ENCODE measurements around the gene ARMC2. TPM values are rescaled to one million over a fixed set of nuclear protein-coding genes. Genes with fewer than 3 reads are reported as not detected.
"Not testable (repeated sequence)": the region's sequence is repeated elsewhere in the genome, so short reads cannot be mapped to it uniquely, and the experiment has no call there.

Gene ARMC2
- 10 to 100 TPM in 2 of 3 donors, 1 to 10 TPM in 1; 8.4 to 13.6 (median 10.9) TPM for polyA plus RNA-seq (ENCODE audit: insufficient read length in 3 of 3)

DNA sequence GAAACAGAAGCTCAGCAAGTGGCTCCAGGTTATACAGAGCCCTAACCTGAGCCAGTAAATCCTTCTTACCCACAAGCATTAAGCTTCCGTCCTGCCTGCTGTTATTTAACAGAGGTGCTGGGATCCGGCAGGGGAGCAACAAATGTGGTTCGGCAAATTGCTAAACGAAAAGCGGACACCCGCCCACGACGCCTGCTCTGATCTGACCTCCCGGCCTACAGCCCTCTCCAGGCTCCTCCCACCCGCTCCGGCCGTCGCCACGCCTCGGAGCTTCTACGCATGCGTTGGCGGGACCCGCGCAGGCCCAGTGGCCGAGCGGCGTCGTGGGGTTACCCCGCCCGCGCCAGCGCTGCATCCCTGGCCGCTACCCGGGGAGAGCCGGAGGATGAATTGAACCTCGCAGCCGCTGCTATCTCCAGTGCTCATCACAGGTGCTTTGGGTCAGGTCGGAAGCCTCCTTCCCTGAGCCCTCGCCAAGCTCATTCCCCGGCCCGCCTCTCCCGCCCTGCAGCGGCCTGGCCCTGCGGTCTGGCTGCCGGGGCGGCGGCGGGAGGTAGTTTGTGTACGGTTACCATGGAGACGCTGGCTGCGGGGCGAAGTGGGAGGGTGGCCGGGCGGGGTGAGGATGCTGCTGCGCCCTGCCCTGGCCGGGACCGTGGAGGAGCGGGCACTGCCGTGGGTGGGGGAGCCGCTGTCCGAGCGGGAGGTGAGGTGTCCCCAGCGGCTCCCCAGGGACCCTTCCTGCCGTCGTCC is at the start of gene ARMC2:
ARMC2 (plus strand) TSS at position 307 of the 753 bp plus-strand sequence. CDS start 5,846 bp downstream, outside the sequence.
- peak; percentile 77 to 81 (median 79) for DNase-seq (ENCODE audit: low read depth in 3 of 3, low spot score in 2 of 3)

- no peak for DNase-seq (ENCODE audit: low read depth in 3 of 3, low spot score in 2 of 3)
These were observed 49.4 kb upstream of the ARMC2 start for GRCh38 chr6:108798670-108799353.

DNA sequence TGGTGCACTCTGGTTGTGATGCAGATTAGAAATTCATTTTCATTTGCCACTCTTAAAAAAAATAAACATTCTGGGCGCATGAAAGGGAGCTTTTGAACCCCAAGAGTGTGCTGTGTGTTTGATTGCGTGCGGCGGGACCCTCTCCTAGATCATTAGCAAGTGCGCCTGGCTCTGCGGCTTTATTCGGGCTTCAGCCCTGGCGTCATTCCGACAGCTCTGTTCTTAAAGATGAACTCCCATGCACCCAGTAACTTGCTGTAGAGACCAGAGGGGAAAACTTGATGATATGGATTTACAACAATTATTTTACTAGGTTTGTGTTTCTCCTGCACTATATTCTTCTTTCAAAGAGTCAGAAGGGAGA is 48.9 kb upstream of the ARMC2 start:
- DNase-seq (ENCODE audit: low read depth in 3 of 3, low spot score in 2 of 3): no peak

GRCh38 chr6:108799791-108800190 is 48.4 kb upstream of the ARMC2 start:
- DNase-seq (ENCODE audit: low read depth in 3 of 3, low spot score in 2 of 3): no peak

- no peak for DNase-seq (ENCODE audit: low read depth in 3 of 3, low spot score in 2 of 3)
These were observed 47.8 kb upstream of the ARMC2 start for GRCh38 chr6:108800427-108800864.

DNA sequence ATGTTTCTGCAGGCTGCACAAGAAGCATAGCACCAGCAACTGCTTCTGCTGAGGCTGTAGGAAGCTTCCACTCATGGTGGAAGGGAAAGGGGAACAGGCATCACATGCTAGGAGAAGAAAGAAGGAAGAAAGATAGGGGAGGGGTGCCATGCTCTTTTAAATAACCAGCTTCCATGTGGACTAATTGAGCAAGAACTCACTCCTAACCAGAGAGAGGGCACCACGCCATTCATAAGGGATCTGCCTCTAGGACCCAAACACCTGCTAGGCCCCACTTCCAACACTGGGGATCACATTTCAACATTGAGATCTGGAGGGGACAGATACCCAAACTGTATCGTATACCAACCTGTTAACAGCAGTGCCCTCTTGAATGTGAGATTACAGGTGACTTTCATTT is 46.9 kb upstream of the ARMC2 start:
- DNase-seq (ENCODE audit: low read depth in 3 of 3, low spot score in 2 of 3): no peak

- DNase-seq (ENCODE audit: low read depth in 3 of 3, low spot score in 2 of 3): no peak
These were observed 44.2 kb upstream of the ARMC2 start for GRCh38 chr6:108803982-108804490.

DNA sequence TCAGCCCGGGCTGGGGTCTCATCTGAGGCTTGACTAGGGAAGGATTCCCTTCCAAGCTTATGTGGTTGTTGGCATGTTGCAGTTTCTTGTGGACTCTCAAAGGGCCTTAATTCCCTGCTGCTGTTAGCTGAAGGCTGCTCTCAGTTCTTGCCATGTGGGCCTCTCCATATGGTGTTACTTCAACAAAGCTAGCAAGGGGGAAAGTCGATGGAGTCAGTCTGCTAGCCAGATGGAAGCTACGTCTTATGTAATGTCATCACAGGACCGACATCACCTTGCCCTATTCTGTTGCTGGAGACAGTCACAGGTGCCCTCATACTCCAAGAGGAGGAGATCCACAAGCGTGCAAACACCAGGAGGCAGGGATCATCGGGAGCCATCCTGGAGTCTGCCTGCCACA is 43.3 kb upstream of the ARMC2 start:
- DNase-seq (ENCODE audit: low read depth in 3 of 3, low spot score in 2 of 3): no peak

- no peak for DNase-seq (ENCODE audit: low read depth in 3 of 3, low spot score in 2 of 3)
These were observed 42.5 kb upstream of the ARMC2 start for GRCh38 chr6:108805611-108806167.

- no peak for DNase-seq (ENCODE audit: low read depth in 3 of 3, low spot score in 2 of 3)
These were observed 42.1 kb upstream of the ARMC2 start for GRCh38 chr6:108806171-108806570.

GRCh38 chr6:108806665-108807064 is 41.6 kb upstream of the ARMC2 start:
- no peak for DNase-seq (ENCODE audit: low read depth in 3 of 3, low spot score in 2 of 3)

DNA sequence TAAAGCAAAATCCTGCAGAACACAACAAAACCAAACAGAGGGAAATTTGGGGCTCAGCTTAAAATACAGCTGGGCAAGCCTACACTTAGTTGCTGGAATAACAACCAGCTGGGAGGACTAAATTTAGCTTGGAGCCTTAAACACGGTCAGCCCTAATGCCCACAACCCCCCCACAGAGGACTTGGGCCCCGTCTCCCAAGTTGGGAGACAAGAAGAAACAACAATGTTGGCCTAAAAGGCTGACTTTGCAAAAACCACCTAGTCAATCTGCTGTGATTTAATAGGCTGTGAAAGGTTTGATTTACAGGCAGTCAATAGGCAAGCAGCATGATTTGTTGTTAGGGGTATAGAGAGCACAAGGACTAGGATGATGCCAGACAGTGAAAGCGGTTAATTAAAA is 40.3 kb upstream of the ARMC2 start:
- no peak for DNase-seq (ENCODE audit: low read depth in 3 of 3, low spot score in 2 of 3)

DNA sequence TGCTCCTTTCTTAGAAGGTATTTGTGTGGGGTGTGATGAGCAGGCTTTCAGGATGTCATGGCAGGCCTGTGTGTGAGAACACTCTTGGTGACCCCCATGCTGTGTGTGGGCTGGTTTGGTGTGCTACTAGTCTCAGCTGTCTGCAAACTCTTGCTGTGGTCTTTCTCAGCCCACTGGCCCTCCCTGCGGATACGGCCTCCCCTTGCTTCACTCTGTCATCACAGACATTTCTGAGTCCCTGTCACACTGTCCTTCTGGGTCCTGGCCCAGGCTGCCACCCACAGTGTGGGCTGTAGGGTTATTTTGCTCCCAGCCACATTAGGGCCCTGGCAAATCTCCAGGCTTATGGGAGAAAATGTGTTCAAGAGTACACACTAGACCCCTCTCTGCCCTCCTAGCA is 39.0 kb upstream of the ARMC2 start:
- DNase-seq (ENCODE audit: low read depth in 3 of 3, low spot score in 2 of 3): no peak

- DNase-seq (ENCODE audit: low read depth in 3 of 3, low spot score in 2 of 3): no peak
These were observed 38.1 kb upstream of the ARMC2 start for GRCh38 chr6:108810057-108810643.

DNA sequence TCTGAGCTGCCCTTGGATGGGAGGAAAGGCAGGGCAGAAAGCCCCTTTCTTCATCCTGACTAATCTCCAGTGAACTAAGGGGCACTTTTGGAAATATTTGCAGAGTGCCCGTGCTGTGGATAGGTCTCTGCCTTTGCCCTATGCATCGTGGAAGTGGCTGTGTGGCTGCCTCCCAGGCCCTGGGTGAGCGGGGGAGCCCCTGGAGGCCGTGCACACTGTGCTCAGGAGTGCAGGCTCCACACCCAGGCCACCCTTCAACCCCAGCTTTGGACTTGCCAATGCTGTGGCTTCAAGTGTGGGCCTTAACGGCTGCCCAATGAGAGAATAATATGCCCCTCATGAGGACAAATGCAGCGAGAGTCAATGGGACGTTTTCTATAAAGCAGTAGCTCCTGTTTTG is 36.7 kb upstream of the ARMC2 start:
- DNase-seq (ENCODE audit: low read depth in 3 of 3, low spot score in 2 of 3): no peak

DNA sequence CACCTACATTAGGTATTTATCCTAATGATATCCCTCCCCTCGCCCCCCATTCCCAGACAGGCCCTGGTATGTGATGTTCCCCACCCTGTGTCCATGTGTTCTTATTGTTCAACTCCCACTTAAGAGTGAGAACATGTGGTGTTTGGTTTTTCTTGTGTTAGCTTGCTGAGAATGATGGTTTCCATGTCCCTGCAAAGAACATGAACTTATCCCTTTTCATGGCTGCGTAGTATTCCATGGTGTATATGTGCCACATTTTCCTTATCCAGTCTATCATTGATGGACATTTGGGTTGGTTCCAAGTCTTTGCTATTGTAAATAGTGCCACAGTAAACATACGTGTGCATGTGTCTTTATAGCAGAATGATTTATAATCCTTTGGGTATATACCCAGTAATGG is 35.0 kb upstream of the ARMC2 start:
- not testable (repeated sequence) for DNase-seq (ENCODE audit: low read depth in 3 of 3, low spot score in 2 of 3)

DNA sequence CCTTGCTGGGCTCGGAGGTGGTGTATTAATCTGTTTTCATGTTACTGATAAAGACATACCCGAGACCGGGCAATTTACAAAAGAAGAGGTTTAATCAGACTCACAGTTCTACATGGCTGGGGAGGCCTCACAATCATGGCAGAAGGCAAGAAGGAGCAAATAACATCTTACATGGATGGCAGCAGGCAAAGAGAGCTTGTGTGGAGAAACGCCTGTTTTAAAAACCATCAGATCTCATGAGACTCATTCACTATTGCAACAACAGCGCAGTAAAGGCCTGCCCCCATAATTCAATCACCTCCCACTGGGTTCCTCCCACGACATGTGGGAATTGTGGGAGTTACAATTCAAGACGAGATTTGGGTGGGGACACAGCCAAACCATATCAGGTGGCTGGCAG is 30.9 kb upstream of the ARMC2 start:
- DNase-seq (ENCODE audit: low read depth in 3 of 3, low spot score in 2 of 3): not testable (repeated sequence)

GRCh38 chr6:108820006-108820405 is 28.2 kb upstream of the ARMC2 start:
- no peak for DNase-seq (ENCODE audit: low read depth in 3 of 3, low spot score in 2 of 3)

GRCh38 chr6:108822401-108822800 is 25.8 kb upstream of the ARMC2 start:
- no peak for DNase-seq (ENCODE audit: low read depth in 3 of 3, low spot score in 2 of 3)

- DNase-seq (ENCODE audit: low read depth in 3 of 3, low spot score in 2 of 3): no peak
These were observed 22.9 kb upstream of the ARMC2 start for GRCh38 chr6:108825326-108825725.

- DNase-seq (ENCODE audit: low read depth in 3 of 3, low spot score in 2 of 3): no peak
These were observed 17.1 kb upstream of the ARMC2 start for GRCh38 chr6:108831104-108831503.
